ENCODE results near the gene FEZF1. TPM values are rescaled to one million over a fixed set of nuclear protein-coding genes. Genes with fewer than 3 reads are reported as not detected.

FEZF1 gene
- total RNA-seq: not detected

GRCh38 chr7:122304319-122304975, at the start of gene FEZF1:
Gene FEZF1 (minus strand): TSS chr7:122304750. CDS start chr7:122304437, 313 bp downstream.
- H3K9ac ChIP-seq (ENCODE audit: low read depth in 1 of 3, low read length in 3 of 3): peak within 1 kb of the TSS; percentile 7 to 54 (median 50)
- peak within 1 kb of the TSS; percentile 55 to 71 (median 65) for H3K4me3 ChIP-seq (ENCODE audit: low read length in 3 of 3)
- H3K36me3 ChIP-seq (ENCODE audit: control insufficient read depth in 3 of 3, insufficient read depth in 3 of 3, low read length in 3 of 3): no peaks in the 10 kb centered on the region
- H3K4me1 ChIP-seq (ENCODE audit: control insufficient read depth in 3 of 3, insufficient read depth in 3 of 3, low read length in 3 of 3): peaks cover 25 to 36% (median 29%) of the 10 kb centered on the region in 3 donors
- no peak within 1 kb of the TSS for H3K27ac ChIP-seq (ENCODE audit: low read depth, low read length)
- peaks cover 82 to 91% (median 84%) of the 10 kb centered on the region in 3 donors for H3K27me3 ChIP-seq (ENCODE audit: control insufficient read depth in 3 of 3, insufficient read depth in 3 of 3, low read length in 3 of 3)
- H3K9me3 ChIP-seq (ENCODE audit: control insufficient read depth in 3 of 3, low read length in 3 of 3): no peaks in the 10 kb centered on the region

- Histone ChIP-seq H3K27ac (ENCODE audit: low read depth, low read length) (no peak overlapping the region), H3K4me1 (ENCODE audit: control insufficient read depth in 3 of 3, insufficient read depth in 3 of 3, low read length in 3 of 3) (no peaks in the 10 kb centered on the region), H3K27me3 (ENCODE audit: control insufficient read depth in 3 of 3, insufficient read depth in 3 of 3, low read length in 3 of 3) (no peaks in the 10 kb centered on the region), H3K9ac (ENCODE audit: low read depth in 1 of 3, low read length in 3 of 3) (no peak overlapping the region), H3K36me3 (ENCODE audit: control insufficient read depth in 3 of 3, insufficient read depth in 3 of 3, low read length in 3 of 3) (no peaks in the 10 kb centered on the region), H3K4me3 (ENCODE audit: low read length in 3 of 3) (no peak overlapping the region), H3K9me3 (ENCODE audit: control insufficient read depth in 3 of 3, low read length in 3 of 3) (no peaks in the 10 kb centered on the region)
These were observed 47.9 kb upstream of the FEZF1 start for GRCh38 chr7:122352454-122352853.

- Histone ChIP-seq H3K4me1 (ENCODE audit: control insufficient read depth in 3 of 3, insufficient read depth in 3 of 3, low read length in 3 of 3) (no peaks in the 10 kb centered on the region), H3K27ac (ENCODE audit: low read depth, low read length) (no peak overlapping the region), H3K4me3 (ENCODE audit: low read length in 3 of 3) (no peak overlapping the region), H3K9me3 (ENCODE audit: control insufficient read depth in 3 of 3, low read length in 3 of 3) (no peaks in the 10 kb centered on the region), H3K9ac (ENCODE audit: low read depth in 1 of 3, low read length in 3 of 3) (no peak overlapping the region), H3K27me3 (ENCODE audit: control insufficient read depth in 3 of 3, insufficient read depth in 3 of 3, low read length in 3 of 3) (no peaks in the 10 kb centered on the region), H3K36me3 (ENCODE audit: control insufficient read depth in 3 of 3, insufficient read depth in 3 of 3, low read length in 3 of 3) (no peaks in the 10 kb centered on the region)
These were observed 46.2 kb upstream of the FEZF1 start for GRCh38 chr7:122350701-122351100.

- Histone ChIP-seq H3K4me1 (ENCODE audit: control insufficient read depth in 3 of 3, insufficient read depth in 3 of 3, low read length in 3 of 3) (no peaks in the 10 kb centered on the region), H3K4me3 (ENCODE audit: low read length in 3 of 3) (no peak overlapping the region), H3K27me3 (ENCODE audit: control insufficient read depth in 3 of 3, insufficient read depth in 3 of 3, low read length in 3 of 3) (no peaks in the 10 kb centered on the region), H3K9me3 (ENCODE audit: control insufficient read depth in 3 of 3, low read length in 3 of 3) (no peaks in the 10 kb centered on the region), H3K36me3 (ENCODE audit: control insufficient read depth in 3 of 3, insufficient read depth in 3 of 3, low read length in 3 of 3) (no peaks in the 10 kb centered on the region), H3K9ac (ENCODE audit: low read depth in 1 of 3, low read length in 3 of 3) (no peak overlapping the region), H3K27ac (ENCODE audit: low read depth, low read length) (no peak overlapping the region)
These were observed 39.7 kb upstream of the FEZF1 start for GRCh38 chr7:122344303-122344620.

GRCh38 chr7:122343601-122344302, 39.2 kb upstream of the FEZF1 start:
- Histone ChIP-seq H3K9ac (ENCODE audit: low read depth in 1 of 3, low read length in 3 of 3) (no peak overlapping the region), H3K4me1 (ENCODE audit: control insufficient read depth in 3 of 3, insufficient read depth in 3 of 3, low read length in 3 of 3) (no peaks in the 10 kb centered on the region), H3K27ac (ENCODE audit: low read depth, low read length) (no peak overlapping the region), H3K36me3 (ENCODE audit: control insufficient read depth in 3 of 3, insufficient read depth in 3 of 3, low read length in 3 of 3) (no peaks in the 10 kb centered on the region), H3K4me3 (ENCODE audit: low read length in 3 of 3) (no peak overlapping the region), H3K9me3 (ENCODE audit: control insufficient read depth in 3 of 3, low read length in 3 of 3) (no peaks in the 10 kb centered on the region), H3K27me3 (ENCODE audit: control insufficient read depth in 3 of 3, insufficient read depth in 3 of 3, low read length in 3 of 3) (no peaks in the 10 kb centered on the region)

GRCh38 chr7:122340427-122340826, 35.9 kb upstream of the FEZF1 start:
- no peaks in the 10 kb centered on the region for H3K27me3 ChIP-seq (ENCODE audit: control insufficient read depth in 3 of 3, insufficient read depth in 3 of 3, low read length in 3 of 3)
- H3K36me3 ChIP-seq (ENCODE audit: control insufficient read depth in 3 of 3, insufficient read depth in 3 of 3, low read length in 3 of 3): no peaks in the 10 kb centered on the region
- no peak overlapping the region for H3K27ac ChIP-seq (ENCODE audit: low read depth, low read length)
- H3K9ac ChIP-seq (ENCODE audit: low read depth in 1 of 3, low read length in 3 of 3): no peak overlapping the region
- no peak overlapping the region for H3K4me3 ChIP-seq (ENCODE audit: low read length in 3 of 3)
- no peaks in the 10 kb centered on the region for H3K9me3 ChIP-seq (ENCODE audit: control insufficient read depth in 3 of 3, low read length in 3 of 3)
- no peaks in the 10 kb centered on the region for H3K4me1 ChIP-seq (ENCODE audit: control insufficient read depth in 3 of 3, insufficient read depth in 3 of 3, low read length in 3 of 3)

- no peak overlapping the region for H3K4me3 ChIP-seq (ENCODE audit: low read length in 3 of 3)
- no peaks in the 10 kb centered on the region for H3K4me1 ChIP-seq (ENCODE audit: control insufficient read depth in 3 of 3, insufficient read depth in 3 of 3, low read length in 3 of 3)
- H3K9me3 ChIP-seq (ENCODE audit: control insufficient read depth in 3 of 3, low read length in 3 of 3): no peaks in the 10 kb centered on the region
- H3K27ac ChIP-seq (ENCODE audit: low read depth, low read length): no peak overlapping the region
- H3K36me3 ChIP-seq (ENCODE audit: control insufficient read depth in 3 of 3, insufficient read depth in 3 of 3, low read length in 3 of 3): no peaks in the 10 kb centered on the region
- H3K9ac ChIP-seq (ENCODE audit: low read depth in 1 of 3, low read length in 3 of 3): no peak overlapping the region
- H3K27me3 ChIP-seq (ENCODE audit: control insufficient read depth in 3 of 3, insufficient read depth in 3 of 3, low read length in 3 of 3): no peaks in the 10 kb centered on the region
These were observed 34.8 kb upstream of the FEZF1 start for GRCh38 chr7:122339145-122339904.

- Histone ChIP-seq H3K27ac (ENCODE audit: low read depth, low read length) (no peak overlapping the region), H3K27me3 (ENCODE audit: control insufficient read depth in 3 of 3, insufficient read depth in 3 of 3, low read length in 3 of 3) (no peaks in the 10 kb centered on the region), H3K4me3 (ENCODE audit: low read length in 3 of 3) (no peak overlapping the region), H3K9me3 (ENCODE audit: control insufficient read depth in 3 of 3, low read length in 3 of 3) (no peaks in the 10 kb centered on the region), H3K4me1 (ENCODE audit: control insufficient read depth in 3 of 3, insufficient read depth in 3 of 3, low read length in 3 of 3) (no peaks in the 10 kb centered on the region), H3K9ac (ENCODE audit: low read depth in 1 of 3, low read length in 3 of 3) (no peak overlapping the region), H3K36me3 (ENCODE audit: control insufficient read depth in 3 of 3, insufficient read depth in 3 of 3, low read length in 3 of 3) (no peaks in the 10 kb centered on the region)
These were observed 32.5 kb upstream of the FEZF1 start for GRCh38 chr7:122337011-122337410.

GRCh38 chr7:122329145-122329802, 24.7 kb upstream of the FEZF1 start:
- Histone ChIP-seq H3K4me1 (ENCODE audit: control insufficient read depth in 3 of 3, insufficient read depth in 3 of 3, low read length in 3 of 3) (no peaks in the 10 kb centered on the region), H3K9ac (ENCODE audit: low read depth in 1 of 3, low read length in 3 of 3) (no peak overlapping the region), H3K27me3 (ENCODE audit: control insufficient read depth in 3 of 3, insufficient read depth in 3 of 3, low read length in 3 of 3) (no peaks in the 10 kb centered on the region), H3K4me3 (ENCODE audit: low read length in 3 of 3) (no peak overlapping the region), H3K9me3 (ENCODE audit: control insufficient read depth in 3 of 3, low read length in 3 of 3) (no peaks in the 10 kb centered on the region), H3K27ac (ENCODE audit: low read depth, low read length) (no peak overlapping the region), H3K36me3 (ENCODE audit: control insufficient read depth in 3 of 3, insufficient read depth in 3 of 3, low read length in 3 of 3) (no peaks in the 10 kb centered on the region)

Measured in skeletal muscle tissue (tissue), 4 donors.